ENCODE data around the gene PSD2. TPM values are rescaled to one million over a fixed set of nuclear protein-coding genes. Genes with fewer than 3 reads are reported as not detected.

Gene PSD2
- polyA plus RNA-seq, 1 donor from 2014 or later = not detected

- H3K4me1 Mint-ChIP-seq = peaks cover 12 to 26% (median 16%) of the 10 kb centered on the region in 3 donors
- peak overlapping the region in 1 of 3 donors; percentile 88 for H3K27ac Mint-ChIP-seq
- no peaks in the 10 kb centered on the region for H3K36me3 Mint-ChIP-seq
- no peak overlapping the region for H3K4me3 Mint-ChIP-seq
- no peaks in the 10 kb centered on the region for H3K9me3 Mint-ChIP-seq
- H3K27me3 Mint-ChIP-seq = peaks cover 24% of the 10 kb centered on the region
These were observed 36.3 kb upstream of the PSD2 start for GRCh38 chr5:139759219-139759721.

DNA sequence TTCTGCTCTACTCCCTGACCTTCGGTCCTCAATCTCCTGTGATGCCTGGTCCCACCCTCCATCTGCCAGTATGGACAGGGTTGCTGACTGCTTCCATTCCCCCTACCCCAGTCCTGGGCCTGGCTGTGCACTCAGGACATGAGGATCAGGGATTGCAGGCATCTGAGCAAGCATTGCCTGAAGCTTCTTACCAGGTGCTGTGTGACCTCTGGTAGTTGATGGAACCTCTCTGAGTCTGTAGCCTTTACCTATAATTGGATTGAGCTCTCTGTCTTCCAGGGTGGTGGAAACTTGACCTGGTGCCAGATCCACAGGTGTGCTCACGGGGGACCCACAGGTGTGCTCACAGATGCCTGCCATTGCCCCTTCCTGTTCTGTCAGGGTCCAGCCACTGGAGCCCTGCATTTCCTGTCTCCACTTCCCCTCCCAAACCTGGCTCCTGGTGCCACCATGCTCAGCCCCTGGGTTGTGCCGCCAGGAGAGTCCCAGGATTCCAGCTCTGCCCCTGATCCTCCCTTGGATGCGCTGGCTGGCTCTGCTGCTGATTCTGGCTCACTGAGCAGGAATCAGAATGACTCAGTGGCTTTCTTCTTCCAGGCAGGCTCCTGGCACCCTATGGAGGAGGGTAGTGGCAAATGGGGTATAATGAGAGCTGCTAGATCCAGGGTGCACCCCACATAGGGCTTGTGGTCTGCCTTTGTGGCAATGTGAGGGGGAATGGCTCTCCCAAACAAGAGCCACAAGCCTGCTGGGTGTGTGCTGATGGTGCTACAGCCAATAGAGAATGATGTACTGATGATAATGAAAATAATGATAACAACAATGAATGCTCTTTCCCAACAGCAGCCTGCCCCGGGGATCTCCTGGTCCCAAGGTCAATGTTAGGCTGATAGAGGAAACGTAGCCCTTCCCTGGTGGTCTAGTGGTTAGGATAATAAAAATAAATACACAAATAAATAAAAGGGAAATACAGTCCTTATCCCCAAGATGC is 35.2 kb upstream of the PSD2 start:
- Mint-ChIP-seq H3K4me1 (peaks cover 13 to 28% (median 14%) of the 10 kb centered on the region in 3 donors), H3K36me3 (no peaks in the 10 kb centered on the region), H3K27ac (peak overlapping the region in 1 of 3 donors; percentile 63), H3K4me3 (no peak overlapping the region), H3K9me3 (no peaks in the 10 kb centered on the region), H3K27me3 (peaks cover 23% of the 10 kb centered on the region)

DNA sequence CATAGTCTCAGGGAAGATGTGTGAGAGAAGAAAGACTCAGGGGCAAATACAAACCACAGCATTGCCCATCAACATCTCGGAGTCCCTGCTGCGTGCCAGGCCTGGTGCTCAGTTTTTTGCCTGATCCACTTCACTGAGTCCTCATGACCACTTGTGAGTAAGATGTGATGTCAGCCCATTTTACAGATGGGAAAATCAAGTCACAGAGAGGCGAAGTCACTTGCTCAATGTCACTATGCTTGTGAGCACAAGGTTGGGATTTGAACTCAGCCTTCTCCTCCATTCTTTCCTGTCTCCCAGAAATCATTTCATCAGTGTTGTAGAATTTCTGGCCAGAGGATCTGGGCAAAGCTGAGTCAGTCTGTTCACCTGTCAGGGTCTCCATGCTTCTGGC is 34.6 kb upstream of the PSD2 start:
- Mint-ChIP-seq H3K9me3 (no peaks in the 10 kb centered on the region), H3K4me1 (peaks cover 10 to 27% (median 11%) of the 10 kb centered on the region in 3 donors), H3K4me3 (no peak overlapping the region), H3K36me3 (no peaks in the 10 kb centered on the region), H3K27me3 (peaks cover 20% of the 10 kb centered on the region), H3K27ac (peak overlapping the region in 1 of 3 donors; percentile 63)

DNA sequence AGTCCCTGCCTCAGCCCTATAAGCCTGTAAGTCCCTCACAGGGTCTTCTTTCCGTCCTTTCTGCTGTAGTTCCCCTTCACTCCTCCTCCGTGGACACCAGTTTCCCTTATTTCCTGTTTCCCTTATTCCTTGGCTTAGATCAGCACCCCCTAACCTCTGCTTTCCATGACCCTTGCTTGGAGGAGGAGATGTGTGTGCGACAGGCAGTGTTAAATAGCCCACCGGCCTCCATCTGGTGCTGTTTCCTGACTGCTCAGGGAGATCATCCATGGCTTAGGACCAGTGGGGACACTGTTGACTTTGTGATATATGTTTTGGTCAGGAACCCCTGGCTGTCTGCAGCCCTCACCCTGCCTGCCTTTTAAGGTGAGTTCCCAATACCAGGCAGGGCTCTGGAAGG is 34.1 kb upstream of the PSD2 start:
- no peaks in the 10 kb centered on the region for H3K36me3 Mint-ChIP-seq
- no peak overlapping the region for H3K4me3 Mint-ChIP-seq
- peaks cover 10 to 25% (median 11%) of the 10 kb centered on the region in 3 donors for H3K4me1 Mint-ChIP-seq
- H3K9me3 Mint-ChIP-seq = no peaks in the 10 kb centered on the region
- no peak overlapping the region for H3K27ac Mint-ChIP-seq
- peaks cover 20% of the 10 kb centered on the region for H3K27me3 Mint-ChIP-seq

- H3K27me3 Mint-ChIP-seq = peaks cover 17% of the 10 kb centered on the region
- H3K9me3 Mint-ChIP-seq = no peaks in the 10 kb centered on the region
- H3K36me3 Mint-ChIP-seq = no peaks in the 10 kb centered on the region
- peak overlapping the region in 3 of 4 donors; percentile 26 to 49 (median 47) for H3K4me3 Mint-ChIP-seq
- H3K4me1 Mint-ChIP-seq = peaks cover 9 to 25% (median 10%) of the 10 kb centered on the region in 3 donors
- peak overlapping the region; percentile 4 to 76 (median 23) for H3K27ac Mint-ChIP-seq
These were observed 32.9 kb upstream of the PSD2 start for GRCh38 chr5:139762615-139763170.

GRCh38 chr5:139763280-139763929 is 32.2 kb upstream of the PSD2 start:
- Mint-ChIP-seq H3K36me3 (no peaks in the 10 kb centered on the region), H3K27me3 (peaks cover 17% of the 10 kb centered on the region), H3K4me1 (peaks cover 9 to 23% (median 10%) of the 10 kb centered on the region in 3 donors), H3K4me3 (peak overlapping the region in 2 of 4 donors; percentile 12 to 26), H3K9me3 (no peaks in the 10 kb centered on the region), H3K27ac (peak overlapping the region in 2 of 3 donors; percentile 73 to 76)

GRCh38 chr5:139763930-139764791 is 31.4 kb upstream of the PSD2 start:
- peaks cover 17% of the 10 kb centered on the region for H3K27me3 Mint-ChIP-seq
- no peaks in the 10 kb centered on the region for H3K9me3 Mint-ChIP-seq
- H3K4me3 Mint-ChIP-seq = peak overlapping the region in 2 of 4 donors; percentile 26 to 88

GRCh38 chr5:139764886-139765408 is 30.7 kb upstream of the PSD2 start:
- Mint-ChIP-seq H3K27ac (peak overlapping the region in 2 of 3 donors; percentile 37 to 86), H3K36me3 (no peaks in the 10 kb centered on the region), H3K27me3 (peaks cover 17% of the 10 kb centered on the region), H3K4me1 (peaks cover 9 to 23% (median 10%) of the 10 kb centered on the region in 3 donors), H3K9me3 (no peaks in the 10 kb centered on the region), H3K4me3 (peak overlapping the region; percentile 73 to 88 (median 75))

More at GRCh38 chr5:139763930-139764791, 31.4 kb upstream of the PSD2 start:
- Mint-ChIP-seq H3K4me1 (peaks cover 9 to 23% (median 10%) of the 10 kb centered on the region in 3 donors), H3K36me3 (no peaks in the 10 kb centered on the region), H3K27ac (peak overlapping the region in 2 of 3 donors; percentile 73 to 76)

DNA sequence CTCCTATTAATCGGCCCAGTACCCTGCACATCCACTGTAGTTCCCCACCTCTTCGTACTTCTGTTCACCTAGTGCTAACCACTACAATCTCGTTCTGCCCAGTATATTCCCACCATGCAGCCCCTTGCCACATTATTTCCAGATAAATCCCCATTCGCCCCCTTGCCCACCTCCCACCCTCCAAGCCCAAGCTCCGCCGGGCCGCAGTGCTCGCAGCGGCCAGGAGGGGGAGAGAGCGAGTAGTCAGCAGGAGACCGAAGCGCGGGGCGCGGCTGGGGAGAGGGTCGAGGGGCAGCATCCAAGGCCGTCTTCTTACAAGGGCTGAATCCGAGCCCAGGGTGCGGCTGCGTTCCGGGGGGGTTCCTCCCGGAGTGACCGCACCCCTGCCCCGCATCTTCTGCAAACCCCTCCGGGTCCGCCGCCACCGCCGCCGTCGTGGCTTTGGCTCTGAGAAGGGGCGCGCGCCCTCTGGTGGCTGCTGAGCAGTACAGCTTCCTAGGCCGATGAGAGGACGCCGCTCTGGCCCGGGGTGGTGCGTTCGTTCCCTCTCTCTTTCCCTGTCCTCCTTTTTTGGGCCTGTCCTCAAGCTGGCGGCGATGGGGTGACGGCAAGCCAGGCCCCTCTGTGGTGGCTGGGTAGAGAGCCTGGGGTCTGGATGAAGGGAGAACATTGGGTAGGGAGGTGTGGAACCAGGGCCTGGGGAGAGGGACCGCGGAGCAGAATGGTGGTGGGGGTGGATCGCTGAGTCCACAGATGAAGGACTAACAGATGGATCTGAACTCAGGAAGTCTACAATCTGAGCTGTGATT is 30.0 kb upstream of the PSD2 start:
- Mint-ChIP-seq H3K36me3 (no peaks in the 10 kb centered on the region), H3K4me3 (peak overlapping the region; percentile 73 to 88 (median 75)), H3K27ac (peak overlapping the region in 2 of 3 donors; percentile 37 to 86), H3K9me3 (no peaks in the 10 kb centered on the region), H3K27me3 (peaks cover 17% of the 10 kb centered on the region), H3K4me1 (peaks cover 6 to 19% (median 7%) of the 10 kb centered on the region in 3 donors)

DNA sequence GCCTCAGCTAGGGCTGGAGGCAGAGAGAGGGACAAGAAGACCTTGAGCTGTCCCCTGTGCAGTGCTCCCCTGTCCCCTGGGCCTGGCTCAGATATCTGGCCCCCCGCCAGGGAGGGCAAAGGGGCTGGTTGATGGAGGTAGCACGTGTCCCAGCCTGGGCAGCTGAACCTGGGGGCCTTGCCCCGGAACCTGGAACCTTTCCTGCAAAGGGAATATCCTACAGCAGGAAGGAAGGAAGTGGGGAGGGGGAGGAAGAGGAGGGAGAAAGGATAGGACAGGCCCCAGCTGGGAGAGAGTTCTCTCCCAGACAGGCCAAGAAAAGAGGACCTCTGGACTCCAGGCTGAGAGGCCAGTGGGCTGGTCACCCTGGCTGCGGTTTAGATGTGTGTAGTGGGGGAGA is 27.6 kb upstream of the PSD2 start:
- Mint-ChIP-seq H3K36me3 (no peaks in the 10 kb centered on the region), H3K27ac (no peak overlapping the region), H3K4me1 (peaks cover 1 to 16% (median 6%) of the 10 kb centered on the region in 3 donors), H3K9me3 (no peaks in the 10 kb centered on the region), H3K4me3 (no peak overlapping the region), H3K27me3 (peaks cover 17% of the 10 kb centered on the region)

DNA sequence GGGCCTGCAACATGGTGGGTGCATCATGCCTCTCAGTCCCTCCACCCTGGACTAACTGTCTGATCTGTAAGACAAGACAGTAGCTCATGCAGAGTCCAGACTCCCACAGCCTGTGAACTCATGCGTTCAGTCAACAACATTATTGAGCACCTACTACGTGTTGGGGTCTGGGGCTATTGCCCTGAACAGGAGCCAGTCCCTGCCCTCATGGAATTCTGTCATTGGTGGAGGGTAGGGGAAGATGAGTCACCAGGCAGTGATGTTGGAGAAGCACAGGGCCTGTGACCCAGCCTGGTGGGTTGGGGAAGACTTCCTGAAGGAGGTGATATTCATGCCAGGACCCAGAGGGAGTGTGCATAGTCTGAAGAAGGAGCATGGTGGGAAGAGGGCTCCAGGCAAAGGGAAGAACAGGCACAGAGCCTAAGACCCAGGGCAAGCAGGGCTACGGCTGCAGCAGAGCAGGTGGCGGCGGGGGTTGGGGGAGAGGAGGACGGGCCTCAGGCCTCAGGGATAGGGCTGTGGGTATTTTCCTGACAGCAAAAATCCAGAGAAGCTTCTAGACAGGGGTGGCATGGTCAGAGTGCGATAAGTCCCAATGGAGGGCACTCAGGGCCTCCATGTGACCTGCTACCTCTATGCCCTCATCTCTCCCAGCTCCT is 26.7 kb upstream of the PSD2 start:
- no peak overlapping the region for H3K4me3 Mint-ChIP-seq
- H3K27ac Mint-ChIP-seq = no peak overlapping the region
- H3K4me1 Mint-ChIP-seq = peaks cover 0 to 11% (median 6%) of the 10 kb centered on the region in 3 donors
- no peaks in the 10 kb centered on the region for H3K9me3 Mint-ChIP-seq
- H3K27me3 Mint-ChIP-seq = peaks cover 12% of the 10 kb centered on the region
- H3K36me3 Mint-ChIP-seq = no peaks in the 10 kb centered on the region

DNA sequence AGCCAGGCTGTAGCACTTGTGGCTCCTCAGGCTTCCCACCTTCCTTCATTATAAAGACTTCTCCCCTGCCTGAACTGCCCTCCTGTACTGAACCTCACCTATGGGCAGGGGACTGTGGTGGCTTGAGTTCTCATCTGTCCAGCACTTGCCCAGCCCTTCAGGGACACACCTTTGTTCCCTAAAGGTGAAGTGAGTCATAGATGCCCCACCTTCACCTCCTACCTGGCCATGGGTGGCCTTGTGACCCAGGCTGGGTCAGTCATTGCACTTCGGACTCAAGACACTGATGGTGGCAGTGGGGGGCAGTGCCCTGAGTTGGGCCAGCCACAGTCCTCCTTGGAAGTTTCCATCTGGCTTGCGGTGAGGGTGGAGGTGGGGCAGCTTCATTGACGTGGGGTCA is 26.1 kb upstream of the PSD2 start:
- H3K4me1 Mint-ChIP-seq = peaks cover 0 to 11% (median 6%) of the 10 kb centered on the region in 3 donors
- no peaks in the 10 kb centered on the region for H3K9me3 Mint-ChIP-seq
- H3K27ac Mint-ChIP-seq = no peak overlapping the region
- H3K4me3 Mint-ChIP-seq = no peak overlapping the region
- H3K27me3 Mint-ChIP-seq = peaks cover 10% of the 10 kb centered on the region
- H3K36me3 Mint-ChIP-seq = no peaks in the 10 kb centered on the region

- H3K4me3 Mint-ChIP-seq = no peak overlapping the region
- H3K36me3 Mint-ChIP-seq = no peaks in the 10 kb centered on the region
- H3K27me3 Mint-ChIP-seq = peaks cover 3% of the 10 kb centered on the region
- peaks cover 4 to 12% (median 6%) of the 10 kb centered on the region in 3 donors for H3K4me1 Mint-ChIP-seq
- H3K27ac Mint-ChIP-seq = no peak overlapping the region
- H3K9me3 Mint-ChIP-seq = no peaks in the 10 kb centered on the region
These were observed 24.9 kb upstream of the PSD2 start for GRCh38 chr5:139770722-139771121.

Measured in IgD-negative memory B cell (primary cell).